GM18907 (cell line): ENCODE data around the gene BBIP1.
A peak's percentile ranks its signal among the peaks of the same experiment; 100 is the strongest.
"Not testable (repeated sequence)": the region's sequence is repeated elsewhere in the genome, so short reads cannot be mapped to it uniquely, and the experiment has no call there.

Source experiments
- ATAC-seq: cut with Tn5 transposase; IDR thresholded peaks from one replicate; pipeline ENCODE4 v1.9.1; 2021; ENCODE audit warnings: mild to moderate bottlenecking, moderate library complexity; ENCODE audit not compliant: unreplicated experiment

The BBIP1 gene

DNA sequence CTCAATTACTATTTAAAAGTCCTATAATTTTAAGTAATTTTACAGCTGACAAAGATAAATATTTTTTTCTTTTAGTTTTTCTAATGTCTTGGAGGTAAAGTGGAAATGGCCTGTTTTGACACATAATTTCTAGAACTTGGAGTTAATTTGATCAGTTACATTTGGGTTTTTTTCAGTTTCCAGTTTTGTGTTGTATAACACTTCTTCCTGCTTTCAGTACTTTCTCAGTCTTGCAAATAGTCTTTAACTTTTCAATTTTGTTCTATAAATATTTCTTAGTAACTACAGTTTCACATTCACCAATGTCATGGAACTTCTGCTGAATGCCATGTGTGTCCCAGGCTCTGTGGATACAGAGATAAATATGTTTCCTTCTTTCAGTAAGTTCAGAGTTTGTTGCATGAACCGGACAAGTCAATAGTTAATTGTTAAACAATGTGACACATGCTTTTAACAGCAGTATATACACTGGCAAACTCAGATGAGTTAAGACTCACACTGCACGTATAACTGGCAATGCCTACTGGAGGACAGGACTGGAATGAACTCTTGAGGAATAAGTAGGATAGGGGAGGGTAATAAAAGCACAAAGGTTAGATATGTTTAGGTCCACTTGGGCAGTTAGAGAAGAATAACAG is 5.0 kb upstream of the BBIP1 start:
- ATAC-seq = peak; percentile 26

DNA sequence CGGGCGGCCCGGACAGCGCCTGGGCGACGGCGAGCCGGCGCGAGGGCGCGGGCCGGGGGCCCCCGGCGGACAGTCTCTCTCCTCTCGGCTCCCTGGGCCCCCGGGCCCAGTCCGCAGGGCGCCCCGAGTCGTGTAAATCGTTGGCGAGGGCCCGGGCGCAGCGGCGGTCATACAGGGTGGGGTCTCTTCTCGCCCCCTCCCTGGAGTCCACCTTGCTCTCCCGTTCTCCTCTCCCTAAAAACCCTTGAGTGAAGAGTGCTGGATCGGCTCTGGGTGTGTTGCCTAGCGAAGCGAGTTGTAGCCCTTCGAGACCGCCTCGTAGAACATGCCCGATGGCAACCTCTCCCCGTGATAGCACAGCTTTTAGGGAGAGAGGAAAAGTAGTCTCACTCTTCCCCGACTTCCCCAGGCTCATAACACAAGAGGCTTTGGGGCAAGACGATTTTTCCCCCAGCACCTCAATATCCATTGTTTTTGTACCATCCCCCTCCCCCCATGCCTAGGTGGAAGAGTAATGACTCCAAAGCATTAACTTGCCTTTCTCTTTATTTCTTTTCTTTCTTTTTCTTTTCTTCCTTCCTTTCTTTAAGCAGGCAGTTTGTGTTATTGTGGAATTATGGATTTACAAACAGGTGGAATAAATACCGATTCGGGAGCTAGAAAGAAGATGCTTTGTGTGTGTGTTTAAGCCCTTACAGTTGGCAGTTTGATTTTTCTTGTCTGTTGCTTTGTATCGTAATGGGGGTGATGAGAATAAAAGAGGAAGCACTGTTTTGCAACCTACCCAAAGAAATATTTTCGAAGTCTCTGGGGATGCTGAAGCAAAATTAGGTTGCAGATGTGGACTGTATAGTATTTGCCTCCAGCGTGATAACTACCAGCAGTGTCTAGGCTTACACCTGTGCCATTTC is 1.2 kb upstream of the BBIP1 start:
- peak; percentile 25 for ATAC-seq

DNA sequence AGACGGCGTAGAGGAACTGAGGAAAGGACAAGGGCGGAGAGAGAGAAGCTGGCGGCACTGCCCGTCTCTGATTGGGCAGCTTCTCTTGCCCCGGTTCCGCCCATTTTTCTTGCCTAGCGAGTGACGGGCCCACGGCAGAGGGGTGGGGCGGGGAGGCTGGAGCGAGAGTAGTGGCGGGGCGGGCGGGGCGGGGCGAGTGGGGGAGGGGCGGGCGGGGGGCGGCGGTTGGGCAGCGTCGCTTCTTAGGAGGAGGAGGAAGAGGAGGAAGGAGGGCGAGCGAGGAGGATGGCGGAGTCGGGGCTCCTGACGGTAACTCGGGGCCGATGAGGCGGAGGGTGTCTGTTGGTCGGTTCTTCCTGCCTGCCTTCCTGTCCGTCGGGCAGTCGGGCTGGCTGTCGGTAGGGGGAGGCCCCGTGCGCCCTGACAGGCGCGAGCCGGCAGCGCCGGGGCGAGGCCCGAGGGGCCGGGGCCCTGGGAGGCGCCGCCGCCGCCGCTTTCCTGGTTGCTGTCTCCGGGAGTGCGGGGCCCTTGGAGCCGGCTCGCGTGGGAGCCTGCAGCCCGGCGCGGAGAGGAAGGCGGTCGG is 460 bp upstream of the BBIP1 start, which contains the start of gene SHOC2:
Gene SHOC2, plus strand, starts transcription at position 256 of the 583 bp plus-strand sequence. CDS start 44,755 bp downstream, outside the sequence.
- peak; percentile 12 for ATAC-seq

DNA sequence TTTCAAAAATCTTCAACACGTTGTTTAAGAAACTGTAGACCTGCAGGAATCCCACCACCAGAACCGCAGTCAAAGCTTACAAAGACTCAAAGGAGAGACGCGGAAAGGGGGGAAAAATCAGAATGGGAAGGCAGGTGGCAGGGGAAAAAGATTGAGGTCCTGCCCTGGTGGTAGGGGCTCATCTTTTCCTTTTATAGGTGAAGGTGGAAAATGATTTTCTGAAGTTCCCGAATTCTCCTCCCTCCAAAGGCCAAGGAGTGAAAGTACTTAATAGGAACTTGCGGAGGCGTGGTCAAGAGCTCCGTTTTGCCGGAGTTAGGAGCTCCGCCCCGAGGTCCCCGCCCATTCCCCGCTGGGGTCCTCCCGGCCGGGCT is 724 bp downstream of the BBIP1 start:
- ATAC-seq = no peak

DNA sequence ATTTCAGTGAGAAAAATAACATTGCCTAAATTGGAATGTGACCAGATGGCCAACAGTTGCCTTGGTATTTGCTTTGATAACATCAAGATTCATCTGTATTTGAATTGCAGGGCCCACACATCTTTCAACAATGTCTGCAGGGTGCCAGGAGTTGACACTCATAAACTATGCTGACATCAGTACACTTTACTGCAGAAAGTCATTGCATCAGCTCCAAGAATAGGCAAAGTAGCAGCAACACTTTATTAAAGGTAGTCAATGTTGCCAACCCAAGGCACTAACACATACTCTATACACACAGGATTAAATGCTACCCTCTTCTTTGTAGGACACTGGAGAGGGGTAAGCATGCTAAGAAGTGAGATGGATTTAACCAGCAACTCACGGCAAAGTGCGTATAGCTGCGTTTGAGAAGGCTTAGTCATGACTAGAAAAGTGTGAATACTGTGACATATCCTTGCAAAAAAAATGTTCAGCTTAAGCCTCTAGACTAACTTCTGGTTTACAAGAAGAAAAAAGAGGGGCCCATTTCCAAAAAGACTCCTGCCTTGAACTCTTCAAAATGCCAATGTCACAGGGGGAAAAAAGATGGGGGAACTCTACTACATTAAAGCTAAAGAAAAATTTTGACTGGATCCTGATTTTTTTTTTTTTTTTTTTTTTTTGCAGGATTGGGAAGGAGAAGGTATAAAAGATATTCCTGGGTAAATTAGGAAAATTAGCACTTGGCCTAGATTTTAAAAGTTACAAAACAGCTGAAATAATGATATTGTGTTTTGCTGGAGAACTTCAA is 2.2 kb downstream of the BBIP1 start:
- no peak for ATAC-seq

DNA sequence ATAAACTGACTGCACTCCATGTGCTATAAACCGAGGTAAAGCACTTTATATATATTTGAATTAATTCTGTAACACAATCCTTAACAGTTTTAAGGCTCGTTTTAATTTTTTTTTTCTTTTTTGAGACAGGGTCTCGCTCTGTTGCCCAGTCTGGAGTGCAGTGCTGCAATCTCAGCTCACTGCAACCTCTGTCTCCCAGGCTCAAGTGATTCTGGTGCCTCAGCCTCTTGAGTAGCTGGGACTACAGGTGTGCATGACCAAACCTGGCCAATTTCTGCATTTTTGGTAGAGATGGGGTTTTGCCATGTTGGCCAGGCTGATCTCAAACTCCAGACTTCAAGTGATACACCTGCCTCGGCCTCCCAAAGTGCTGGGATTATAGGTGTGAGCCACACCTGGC is 3.4 kb downstream of the BBIP1 start:
- ATAC-seq = not testable (repeated sequence)

DNA sequence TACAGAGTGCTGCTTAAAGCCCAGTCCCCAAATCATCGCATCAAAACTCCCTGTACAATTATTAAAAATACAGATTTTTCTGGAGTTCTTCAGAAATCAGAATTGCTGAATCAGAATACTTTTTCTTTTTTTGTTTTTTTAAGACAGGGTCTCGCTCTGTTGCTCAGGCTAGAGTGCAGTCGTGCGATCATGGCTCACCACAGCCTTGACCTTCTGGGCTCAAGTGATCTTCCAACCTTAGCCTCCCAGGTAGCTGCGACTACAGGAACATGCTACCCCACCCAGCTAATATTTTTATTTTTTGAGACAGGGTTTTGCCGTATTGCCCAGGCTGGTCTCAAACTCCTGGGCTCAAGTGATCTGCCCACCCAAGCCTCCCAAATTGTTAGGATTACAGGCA is 3.9 kb downstream of the BBIP1 start:
- no peak for ATAC-seq

DNA sequence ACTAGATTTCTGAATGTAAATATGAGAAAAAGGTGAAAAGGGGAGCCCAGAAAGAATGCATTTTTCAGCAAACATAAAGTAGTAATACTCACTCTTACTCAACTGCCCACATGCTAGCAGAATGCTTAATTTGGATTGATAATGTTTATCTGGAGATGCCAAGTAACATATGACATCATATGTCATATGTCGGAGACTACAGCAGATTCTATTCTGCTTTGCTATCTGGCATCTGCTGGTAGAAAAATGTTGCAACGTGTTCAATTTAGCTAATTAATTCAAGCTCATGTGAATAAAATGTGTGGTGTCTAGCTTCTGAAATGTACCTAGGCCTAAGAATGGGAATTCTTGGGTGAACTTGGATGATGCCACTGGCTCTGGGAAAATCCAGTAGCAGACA is 4.5 kb downstream of the BBIP1 start:
- ATAC-seq = no peak

DNA sequence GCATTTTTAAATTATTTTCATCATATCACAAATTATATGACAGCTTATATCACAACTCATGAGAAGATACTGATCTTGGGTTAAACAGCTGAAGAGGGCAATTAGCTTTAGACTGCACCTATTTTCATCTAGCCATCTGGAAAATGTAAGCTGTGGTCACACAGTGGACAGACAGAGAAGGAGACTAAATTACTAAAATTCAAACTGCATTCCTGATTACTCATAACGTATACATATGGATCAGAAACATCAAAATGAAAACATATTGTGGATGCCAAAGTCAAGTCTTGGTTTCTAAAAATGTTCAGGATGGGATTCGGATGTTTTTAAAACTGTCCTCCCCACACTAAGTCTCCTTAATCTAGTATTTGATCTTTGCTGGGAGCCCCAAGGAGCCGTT is 6.6 kb downstream of the BBIP1 start:
- no peak for ATAC-seq

DNA sequence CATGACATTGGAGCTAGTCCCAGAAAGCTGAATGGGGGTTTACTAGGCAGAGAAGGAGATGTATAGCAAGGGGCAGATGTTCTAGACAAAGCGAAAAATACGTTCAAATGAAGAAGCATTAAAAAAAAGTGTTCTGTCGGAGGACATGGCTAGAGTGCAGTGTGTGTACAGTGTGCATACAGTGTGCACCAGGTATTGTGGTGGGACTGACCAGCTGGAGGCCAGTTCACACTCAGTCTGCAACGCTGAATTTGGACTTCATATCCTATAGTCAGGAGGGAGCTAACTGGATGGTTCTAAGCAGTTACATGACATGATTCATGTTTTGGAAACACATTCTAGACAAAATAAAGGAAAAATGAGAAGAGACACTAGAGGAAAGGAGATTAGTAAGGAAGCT is 8.8 kb downstream of the BBIP1 start:
- ATAC-seq = no peak

DNA sequence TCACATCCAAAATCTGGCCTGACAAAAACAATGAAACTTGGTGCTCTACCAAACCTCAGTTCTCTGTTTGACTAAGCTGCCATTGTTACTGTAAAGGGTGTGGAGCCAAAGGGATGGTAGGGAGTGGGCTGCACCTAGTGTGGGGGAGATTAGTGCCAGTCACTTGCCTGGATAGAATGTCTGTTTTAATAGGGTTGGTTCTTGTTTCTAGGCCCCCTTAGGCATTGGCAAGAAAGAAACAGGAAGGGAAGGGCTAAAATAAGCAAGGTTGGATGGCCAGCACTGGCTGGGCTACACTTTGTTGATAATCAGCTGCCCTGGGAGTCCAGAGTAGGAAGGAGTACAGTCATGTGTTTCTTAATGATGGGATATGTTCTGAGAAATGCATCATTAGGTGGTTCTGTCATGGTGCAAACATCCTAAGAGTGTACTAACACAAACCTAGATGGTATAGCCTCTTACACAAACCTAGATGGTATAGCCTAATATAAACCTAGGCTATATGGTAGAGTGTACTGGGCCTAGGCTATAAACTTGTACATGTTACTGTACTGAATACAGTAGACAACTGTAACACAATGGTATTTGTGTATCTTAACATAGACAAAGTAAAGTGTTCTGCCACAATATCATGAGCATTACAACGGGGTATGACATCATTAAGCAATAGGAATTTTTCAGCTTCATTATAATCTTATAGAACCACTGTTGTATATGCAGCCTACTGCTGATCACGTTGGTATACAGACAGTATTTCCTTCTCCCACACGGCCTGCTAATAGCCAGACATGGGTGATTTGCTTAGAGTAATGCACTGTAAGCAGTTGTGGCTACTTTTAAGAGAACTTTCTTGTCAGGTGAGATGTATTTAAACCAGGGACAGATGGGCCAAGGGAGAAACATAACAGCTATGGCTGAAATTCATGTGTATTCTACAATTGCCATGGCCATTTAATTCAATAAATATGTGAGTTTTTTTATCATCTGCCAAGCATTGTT is 15.4 kb downstream of the BBIP1 start:
- no peak for ATAC-seq

DNA sequence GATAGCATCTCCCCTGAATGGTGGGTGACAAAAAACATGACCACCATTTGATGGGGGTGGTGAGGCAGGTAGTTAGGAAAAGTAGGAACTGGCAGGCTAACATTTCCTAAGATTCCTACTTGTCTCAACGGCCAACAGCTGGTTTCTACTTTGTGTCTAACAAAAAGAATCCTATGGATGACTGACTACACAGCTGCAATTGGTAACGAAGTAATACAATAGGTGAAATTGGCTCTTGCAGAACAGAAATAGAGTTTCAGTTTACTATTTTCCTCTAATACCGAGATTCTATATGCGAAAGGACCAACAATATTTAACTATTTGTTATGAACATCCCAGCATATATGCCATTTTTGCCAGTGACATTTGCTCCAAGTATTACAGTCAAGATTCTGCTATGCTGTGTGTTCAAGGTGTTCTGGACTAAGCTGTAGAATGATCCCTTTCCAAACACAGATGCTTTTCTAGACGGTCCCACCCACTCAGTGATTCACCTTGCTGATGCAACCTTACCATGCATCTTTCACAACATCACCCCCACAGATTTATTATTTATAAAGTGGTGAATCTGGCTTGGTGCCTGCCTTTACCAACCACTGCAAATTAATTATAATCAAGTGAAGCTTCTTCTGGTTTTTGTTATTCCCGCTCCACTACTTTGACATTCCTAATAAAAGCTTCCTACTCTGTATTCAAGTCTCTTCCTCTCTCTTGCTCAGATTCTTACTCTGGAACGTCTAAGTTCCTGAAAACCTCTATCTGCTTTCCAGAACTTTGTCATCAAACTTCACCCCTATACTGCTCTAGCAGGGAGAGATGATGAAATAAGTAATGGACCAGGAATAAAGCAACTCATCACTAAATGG is 16.8 kb downstream of the BBIP1 start:
- ATAC-seq = no peak

DNA sequence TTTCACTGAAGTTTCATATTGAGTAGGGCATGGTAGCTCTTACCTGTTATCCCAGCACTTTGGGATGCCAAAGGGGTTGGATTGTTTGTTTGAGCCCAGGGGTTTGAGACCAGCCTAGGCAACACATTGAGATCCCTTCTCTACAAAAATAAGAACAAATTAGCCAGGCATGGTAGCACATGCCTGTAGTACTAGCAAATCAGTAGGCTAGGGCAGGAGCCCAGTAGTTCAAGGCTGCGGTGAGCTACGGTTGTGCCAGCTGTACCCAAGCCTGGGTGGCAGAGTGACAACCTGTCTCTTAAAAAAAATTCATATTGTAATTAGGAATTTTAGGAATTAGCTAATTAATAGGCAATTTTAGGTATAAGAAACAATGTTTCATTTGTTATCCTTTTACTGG is 18.0 kb downstream of the BBIP1 start:
- no peak for ATAC-seq

DNA sequence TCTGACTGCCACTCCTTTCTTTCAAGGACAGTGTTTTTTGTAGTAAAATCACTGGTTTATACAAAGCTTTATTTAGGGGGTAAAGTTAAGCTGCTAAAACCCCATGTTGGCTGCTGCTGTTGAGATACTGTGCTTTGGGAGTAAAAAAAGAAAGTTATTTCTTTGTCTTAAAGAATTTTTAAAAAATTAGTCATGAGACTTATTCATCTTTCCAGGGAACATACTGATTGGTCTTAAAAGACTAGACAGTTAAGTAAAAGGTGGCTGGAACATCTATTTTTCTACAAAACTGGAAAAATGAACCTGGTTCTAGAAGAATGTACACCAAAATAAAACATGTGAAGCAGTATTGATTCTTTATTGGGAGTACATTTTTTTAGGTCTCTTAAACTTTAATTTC is 20.6 kb downstream of the BBIP1 start:
- no peak for ATAC-seq

DNA sequence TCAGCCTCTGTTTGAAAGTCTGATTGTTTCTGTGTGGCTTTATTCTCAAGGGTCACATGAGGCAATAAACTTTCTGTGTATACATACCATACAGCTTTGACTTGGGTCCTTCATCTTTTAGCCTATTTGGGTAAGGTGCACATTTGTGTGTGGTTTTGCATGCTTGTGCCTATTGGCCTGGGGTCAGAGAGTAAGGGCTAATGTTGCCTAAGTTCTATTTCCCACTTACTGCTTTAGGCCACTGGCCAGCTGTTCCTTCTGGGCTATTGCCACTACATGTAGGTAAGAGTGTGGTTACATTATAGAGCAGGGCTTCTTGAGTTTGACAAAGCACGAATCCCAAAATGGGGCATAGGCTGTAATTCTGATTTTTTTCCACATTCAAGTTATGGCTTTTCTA is 21.8 kb downstream of the BBIP1 start:
- ATAC-seq = no peak

DNA sequence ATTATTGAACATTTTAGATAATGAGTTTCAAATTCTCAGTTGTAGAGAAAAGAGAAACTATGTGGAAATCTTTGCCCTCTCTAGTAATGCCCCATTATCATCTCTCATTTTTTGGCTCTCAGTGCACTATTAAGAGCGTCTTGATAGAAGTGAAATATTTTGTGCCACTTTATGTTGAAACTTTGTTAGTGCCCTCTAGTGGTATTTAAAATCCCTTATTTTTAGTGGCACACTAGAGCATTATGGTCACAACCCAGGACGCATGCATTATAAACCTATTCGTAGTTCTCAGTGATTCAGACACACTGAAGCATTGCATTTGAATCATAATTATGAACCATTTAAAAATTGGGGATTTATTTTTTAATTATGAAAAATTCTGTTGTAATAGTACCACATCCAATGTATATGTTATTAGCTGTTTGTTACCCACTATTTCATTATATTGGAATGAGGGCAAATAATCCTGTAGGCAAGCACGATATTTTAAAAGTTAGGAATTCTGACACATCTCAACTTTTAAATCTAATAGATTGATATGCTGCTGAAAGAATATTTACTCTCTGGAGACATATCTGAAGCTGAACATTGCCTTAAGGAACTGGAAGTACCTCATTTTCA is 25.3 kb downstream of the BBIP1 start:
- peak; percentile 78 for ATAC-seq

DNA sequence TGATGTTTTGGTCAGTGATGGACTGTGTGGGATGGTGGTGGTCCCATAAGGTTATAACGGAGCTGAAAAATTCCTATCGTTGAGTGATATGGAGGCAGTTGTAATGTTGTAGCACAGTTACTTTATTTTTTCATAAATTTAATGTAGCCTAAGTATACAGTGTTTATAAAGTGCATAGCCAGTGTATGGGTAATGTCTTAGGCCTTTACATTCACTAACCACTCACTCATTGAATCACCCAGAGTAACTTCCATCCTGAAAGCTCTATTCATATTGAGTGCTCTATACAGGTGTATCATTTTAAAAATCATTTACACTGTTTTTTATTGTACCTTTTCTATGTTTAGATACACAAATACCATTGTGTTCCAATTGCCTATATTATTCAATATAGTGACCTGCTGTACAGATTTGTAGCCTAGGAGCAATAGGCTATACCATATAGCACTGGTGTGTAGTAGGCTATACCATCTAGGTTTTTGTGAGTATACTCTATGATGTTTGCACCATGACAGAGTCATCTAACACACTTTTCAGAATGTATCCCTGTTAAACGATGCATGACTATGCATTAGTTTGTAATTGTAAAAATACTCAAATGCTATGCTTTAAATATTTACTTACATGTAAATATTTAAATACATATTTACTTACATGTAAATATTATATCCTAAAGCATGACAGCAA is 26.2 kb downstream of the BBIP1 start:
- ATAC-seq = no peak

DNA sequence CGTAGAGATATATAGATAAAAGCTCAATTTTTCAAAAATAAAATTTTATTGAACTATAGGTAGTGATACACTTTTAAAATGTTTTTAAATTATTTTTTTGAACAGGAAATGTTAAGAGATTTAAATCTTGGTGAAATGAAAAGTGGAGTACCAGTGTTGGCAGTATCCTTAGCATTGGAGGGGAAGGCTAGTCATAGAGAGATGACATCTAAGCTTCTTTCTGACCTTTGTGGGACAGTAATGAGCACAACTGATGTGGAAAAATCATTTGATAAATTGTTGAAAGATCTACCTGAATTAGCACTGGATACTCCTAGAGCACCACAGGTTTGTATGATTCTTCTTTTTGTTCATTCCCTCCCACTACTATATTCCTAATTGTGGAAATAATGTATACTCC is 31.4 kb downstream of the BBIP1 start:
- ATAC-seq = no peak
